Measurements from ENCODE around the gene EIF4B. TPM values are rescaled to one million over a fixed set of nuclear protein-coding genes. Genes with fewer than 3 reads are reported as not detected.
A peak's percentile ranks its signal among the peaks of the same experiment; 100 is the strongest.

The EIF4B gene
- total RNA-seq, 1 experiment from 2014 or later = 351 TPM

GRCh38 chr12:53048780-53049401 lies 42.6 kb downstream of the EIF4B start:
- intact Hi-C loops (cut with micrococcal nuclease; ENCODE audit: unreplicated experiment) (no loop called here), in situ Hi-C loops (cut with HindIII; ENCODE audit: low pct_unique_long_range_greater_than_20kb, low sequenced_read_pairs) (no loop called here)
- Histone ChIP-seq H3K4me3 (ENCODE audit: low read depth in 2 of 2, low read length in 2 of 2) (peak overlapping the region; percentile 38 to 60), H3K27me3 (ENCODE audit: control insufficient read depth, insufficient read depth, low read length) (no peaks in the 10 kb centered on the region), H3K9me3 (ENCODE audit: control insufficient read depth, insufficient read depth, low read depth, low read length) (no peaks in the 10 kb centered on the region), H3K27ac (ENCODE audit: low read length) (peak overlapping the region; percentile 93), H3K36me3 (ENCODE audit: control insufficient read depth, insufficient read depth, low read length) (no peaks in the 10 kb centered on the region), H3K4me1 (ENCODE audit: control insufficient read depth, insufficient read depth, low read length) (peaks cover 89% of the 10 kb centered on the region)
- DNase-seq (ENCODE audit: low read depth, low spot score) (no peak), ATAC-seq (0 out of 2 replicates have a peak, but pooled peaks have one; percentile 0)
- BruUV-seq (replicated peaks) = no TSS peak
- ChIA-PET POLR2A (no interaction called here), CTCF (interaction anchor here (0.5 to 1.8 kb wide), 6 partner anchors 11 to 235 kb away, joined by 3 to 10 read pairs (median 3); partner anchors contain the start of gene KRT4)
- TF ChIP-seq, protein P1, sequence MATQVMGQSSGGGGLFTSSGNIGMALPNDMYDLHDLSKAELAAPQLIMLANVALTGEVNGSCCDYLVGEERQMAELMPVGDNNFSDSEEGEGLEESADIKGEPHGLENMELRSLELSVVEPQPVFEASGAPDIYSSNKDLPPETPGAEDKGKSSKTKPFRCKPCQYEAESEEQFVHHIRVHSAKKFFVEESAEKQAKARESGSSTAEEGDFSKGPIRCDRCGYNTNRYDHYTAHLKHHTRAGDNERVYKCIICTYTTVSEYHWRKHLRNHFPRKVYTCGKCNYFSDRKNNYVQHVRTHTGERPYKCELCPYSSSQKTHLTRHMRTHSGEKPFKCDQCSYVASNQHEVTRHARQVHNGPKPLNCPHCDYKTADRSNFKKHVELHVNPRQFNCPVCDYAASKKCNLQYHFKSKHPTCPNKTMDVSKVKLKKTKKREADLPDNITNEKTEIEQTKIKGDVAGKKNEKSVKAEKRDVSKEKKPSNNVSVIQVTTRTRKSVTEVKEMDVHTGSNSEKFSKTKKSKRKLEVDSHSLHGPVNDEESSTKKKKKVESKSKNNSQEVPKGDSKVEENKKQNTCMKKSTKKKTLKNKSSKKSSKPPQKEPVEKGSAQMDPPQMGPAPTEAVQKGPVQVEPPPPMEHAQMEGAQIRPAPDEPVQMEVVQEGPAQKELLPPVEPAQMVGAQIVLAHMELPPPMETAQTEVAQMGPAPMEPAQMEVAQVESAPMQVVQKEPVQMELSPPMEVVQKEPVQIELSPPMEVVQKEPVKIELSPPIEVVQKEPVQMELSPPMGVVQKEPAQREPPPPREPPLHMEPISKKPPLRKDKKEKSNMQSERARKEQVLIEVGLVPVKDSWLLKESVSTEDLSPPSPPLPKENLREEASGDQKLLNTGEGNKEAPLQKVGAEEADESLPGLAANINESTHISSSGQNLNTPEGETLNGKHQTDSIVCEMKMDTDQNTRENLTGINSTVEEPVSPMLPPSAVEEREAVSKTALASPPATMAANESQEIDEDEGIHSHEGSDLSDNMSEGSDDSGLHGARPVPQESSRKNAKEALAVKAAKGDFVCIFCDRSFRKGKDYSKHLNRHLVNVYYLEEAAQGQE (IDR thresholded peaks at IDR 0.05; ENCODE audit: insufficient read depth in 1 of 2, low read depth in 2 of 2, low read length in 1 of 2) = peak in 1 of 2 experiments; percentile 54; a peak in 3 of 4 replicates
- TF ChIP-seq TCF7L2 (IDR thresholded peaks at IDR 0.05; ENCODE audit: low read depth, low read length) = no peak
- peak; percentile 49 for TF ChIP-seq CTCF (IDR thresholded peaks at IDR 0.05)

DNA sequence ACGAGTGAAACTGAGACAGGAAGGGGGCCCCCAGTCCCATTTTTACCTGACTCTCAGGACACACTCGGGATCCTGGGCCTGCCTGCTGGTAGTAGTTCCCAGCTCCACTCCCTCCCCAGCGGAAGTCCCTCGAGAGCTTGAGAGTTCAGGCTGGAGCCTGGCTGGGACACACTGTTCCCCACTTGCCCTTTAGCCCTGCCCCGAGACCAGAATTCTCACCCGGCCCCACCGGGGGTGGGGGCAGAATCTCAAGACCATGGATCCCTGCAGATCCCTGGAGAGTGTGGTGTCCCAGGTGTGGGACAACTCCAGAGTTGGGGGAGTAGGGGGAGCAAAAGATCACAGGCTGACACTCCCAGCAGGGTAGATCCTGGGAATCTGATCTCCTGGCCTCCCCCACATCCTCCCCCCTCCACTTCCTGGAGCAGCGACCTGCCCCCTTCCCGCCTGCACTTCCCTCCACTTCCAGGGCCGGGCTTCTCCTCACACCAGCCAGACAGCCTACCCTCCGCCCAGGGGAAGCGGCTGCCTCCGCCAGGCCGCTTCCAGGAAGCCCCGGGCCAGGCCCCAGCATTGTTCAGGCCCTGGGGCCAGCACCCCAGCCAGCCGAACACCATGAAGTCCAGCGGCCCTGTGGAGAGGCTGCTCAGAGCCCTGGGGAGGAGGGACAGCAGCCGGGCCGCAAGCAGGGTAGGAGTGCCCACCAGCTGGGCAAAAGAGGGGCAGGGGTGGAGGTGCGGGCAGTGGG lies 43.5 kb downstream of the EIF4B start, which contains the start of gene TNS2:
TSS of gene TNS2 (plus strand) at position 495 of the 748 bp plus-strand sequence. CDS start at position 616, 121 bp downstream.
- ChIA-PET CTCF (interaction anchor here (0.5 to 0.6 kb wide), 2 partner anchors 34 to 236 kb away, joined by 3 to 6 read pairs; partner anchors contain the start of gene KRT4), POLR2A (no interaction called here)
- Histone ChIP-seq H3K36me3 (ENCODE audit: control insufficient read depth, insufficient read depth, low read length) (no peaks in the 10 kb centered on the region), H3K4me3 (ENCODE audit: low read depth in 2 of 2, low read length in 2 of 2) (peak within 1 kb of the TSS; percentile 38 to 60), H3K27ac (ENCODE audit: low read length) (peak within 1 kb of the TSS; percentile 93), H3K9me3 (ENCODE audit: control insufficient read depth, insufficient read depth, low read depth, low read length) (no peaks in the 10 kb centered on the region), H3K27me3 (ENCODE audit: control insufficient read depth, insufficient read depth, low read length) (no peaks in the 10 kb centered on the region), H3K4me1 (ENCODE audit: control insufficient read depth, insufficient read depth, low read length) (peaks cover 80% of the 10 kb centered on the region)
- peak; percentile 20 for TF ChIP-seq POLR2AphosphoS5 (IDR thresholded peaks at IDR 0.05; ENCODE audit: low read depth, low read length)
- no peak for TF ChIP-seq TCF7L2 (IDR thresholded peaks at IDR 0.05; ENCODE audit: low read depth, low read length)
- TF ChIP-seq CTCF (IDR thresholded peaks at IDR 0.05) = no peak
- no peak for TF ChIP-seq SIN3A (IDR thresholded peaks at IDR 0.05; ENCODE audit: borderline replicate concordance, insufficient read depth, low read depth, low read length)
- TF ChIP-seq, protein P1 (IDR thresholded peaks at IDR 0.05; ENCODE audit: insufficient read depth in 1 of 2, low read depth in 2 of 2, low read length in 1 of 2) = no peak
- DNase-seq (ENCODE audit: low read depth, low spot score) (no peak), ATAC-seq (no peak)
- intact Hi-C loops (cut with micrococcal nuclease; ENCODE audit: unreplicated experiment) (no loop called here), in situ Hi-C loops (cut with HindIII; ENCODE audit: low pct_unique_long_range_greater_than_20kb, low sequenced_read_pairs) (no loop called here)
- no TSS peak for BruUV-seq (replicated peaks)
